Liver (tissue), 9 donors: ENCODE measurements around the gene CTNNBL1. TPM values are rescaled to one million over a fixed set of nuclear protein-coding genes. Genes with fewer than 3 reads are reported as not detected.

Experiments
- DNase-seq: peaks from one replicate; pipeline ENCODE4 v3.0.0-alpha.2; 2017; ENCODE audit warnings: low spot score
- H3K27ac ChIP-seq, 2 donors: one replicate each; pipeline ENCODE4 v1.7.0; 2013; ENCODE audit warnings: inconsistent platforms in 2 of 2, low read length in 2 of 2, control low read depth in 1 of 2, low read depth in 1 of 2, mild to moderate bottlenecking in 1 of 2
- H3K27me3 ChIP-seq, 4 donors: one replicate each; pipeline versions ENCODE4 v1.6.1 to v1.7.0; 2013; ENCODE audit warnings: low read length in 3 of 4, inconsistent platforms in 1 of 4, mild to moderate bottlenecking in 1 of 4, moderate library complexity in 1 of 4; ENCODE audit not compliant: control insufficient read depth in 4 of 4, insufficient read depth in 4 of 4
- H3K36me3 ChIP-seq, 4 donors: one replicate each; pipeline versions ENCODE4 v1.6.1 to v1.7.0; 2013; ENCODE audit warnings: low read length in 3 of 4, mild to moderate bottlenecking in 3 of 4, low read depth in 1 of 4, moderate library complexity in 1 of 4; ENCODE audit not compliant: control insufficient read depth in 4 of 4, insufficient read depth in 3 of 4
- H3K4me1 ChIP-seq, 4 donors: one replicate each; pipeline versions ENCODE4 v1.6.1 to v1.7.0; 2013; ENCODE audit warnings: low read length in 3 of 4, mild to moderate bottlenecking in 3 of 4, moderate library complexity in 1 of 4; ENCODE audit not compliant: control insufficient read depth in 4 of 4, insufficient read depth in 4 of 4
- H3K4me3 ChIP-seq, 3 donors: one replicate each; pipeline versions ENCODE4 v1.6.1 to v1.7.0; 2013; ENCODE audit warnings: low read length in 3 of 3, control low read depth in 1 of 3, low read depth in 1 of 3, mild to moderate bottlenecking in 1 of 3
- H3K9ac ChIP-seq, 2 donors: one replicate each; pipeline ENCODE4 v1.7.0; 2013; ENCODE audit warnings: low read length in 2 of 2, mild to moderate bottlenecking in 2 of 2, moderate library complexity in 2 of 2, control low read depth in 1 of 2, low read depth in 1 of 2
- H3K9me3 ChIP-seq, 4 donors: one replicate each; pipeline versions ENCODE4 v1.6.1 to v1.7.0; 2013; ENCODE audit warnings: low read length in 3 of 4; ENCODE audit not compliant: control insufficient read depth in 4 of 4
- FOXA2 ChIP-seq: IDR thresholded peaks from 2 replicates; pipeline ENCODE4 v1.6.1; 2016; ENCODE audit warnings: antibody characterized with exemption
- GABPA ChIP-seq, 2 donors: IDR thresholded peaks in 1 of 2; conservative IDR thresholded peaks in 1 of 2; 2 replicates each; pipeline ENCODE4 v1.6.1; 2016; ENCODE audit warnings: antibody characterized with exemption in 2 of 2, mild to moderate bottlenecking in 1 of 2, moderate library complexity in 1 of 2
- HNF4G ChIP-seq: IDR thresholded peaks from 2 replicates; pipeline ENCODE4 v1.6.1; 2016; ENCODE audit warnings: antibody characterized with exemption
- JUND ChIP-seq, 2 donors: IDR thresholded peaks; 2 replicates each; pipeline ENCODE4 v1.6.1; 2016; ENCODE audit warnings: antibody characterized with exemption in 2 of 2
- RAD21 ChIP-seq, 2 donors: IDR thresholded peaks; 2 replicates each; pipeline ENCODE4 v1.6.1; 2016; ENCODE audit warnings: antibody characterized with exemption in 2 of 2, mild to moderate bottlenecking in 2 of 2
- SP1 ChIP-seq: IDR thresholded peaks from 2 replicates; pipeline ENCODE4 v1.6.1; 2018; ENCODE audit warnings: antibody characterized with exemption, mild to moderate bottlenecking
- TAF1 ChIP-seq: conservative IDR thresholded peaks from 2 replicates; pipeline ENCODE4 v1.6.1; 2016; ENCODE audit warnings: antibody characterized with exemption, mild to moderate bottlenecking
- YY1 ChIP-seq: IDR thresholded peaks from 2 replicates; pipeline ENCODE4 v1.6.1; 2016; ENCODE audit warnings: antibody characterized with exemption, mild to moderate bottlenecking
- WGBS: extraction: QIAGEN DNeasy Blood & Tissue Kit; methylation state at CpG from one replicate; pipeline ENCODE4 v1.1.7; 2013; 5-methylcytosine and 5-hydroxymethylcytosine counted together
- polyA plus RNA-seq, 2 donors: library from polyadenylated mRNA; stranded (reverse) in 1 of 2; unstranded in 1 of 2; fragments of 200-250 nt in 1 of 2; fragments of >200 nt in 1 of 2; fragmentation: Nextera tagmentation in 1 of 2; extraction: Ambion mirVana in 1 of 2; gene quantifications; one replicate each; pipeline versions ENCODE4 v1.2.1 to v1.2.3, GENCODE V29; 2013 to 2015
- total RNA-seq, 2 donors: library from RNA; depleted of rRNA; stranded (reverse); fragments of >200 nt; gene quantifications; one replicate each; pipeline ENCODE4 v1.2.3, GENCODE V29; 2014
- TF ChIP-seq, protein P1 (sequence below): IDR thresholded peaks from 2 replicates; pipeline ENCODE4 v1.6.1; 2016; ENCODE audit warnings: antibody characterized with exemption, mild to moderate bottlenecking
- TF ChIP-seq, protein P2 (sequence below): IDR thresholded peaks from 2 replicates; pipeline ENCODE4 v1.6.1; 2016; ENCODE audit warnings: antibody characterized with exemption
- TF ChIP-seq, protein P3 (sequence below): fragments of 150-350 bp; IDR thresholded peaks from 2 replicates; pipeline ENCODE4 v1.5.1; 2017; ENCODE audit warnings: improper control_type of control experiment, low read depth, low read length; ENCODE audit not compliant: missing input control
- donor health status: healthy.
- donor health status: healthy.
- donor health status: healthy.
- donor health status: healthy.
- donor health status: healthy.

The CTNNBL1 gene
- total and polyA plus RNA-seq, 4 donors: 18.3 to 25.4 (median 20.3) TPM

DNA sequence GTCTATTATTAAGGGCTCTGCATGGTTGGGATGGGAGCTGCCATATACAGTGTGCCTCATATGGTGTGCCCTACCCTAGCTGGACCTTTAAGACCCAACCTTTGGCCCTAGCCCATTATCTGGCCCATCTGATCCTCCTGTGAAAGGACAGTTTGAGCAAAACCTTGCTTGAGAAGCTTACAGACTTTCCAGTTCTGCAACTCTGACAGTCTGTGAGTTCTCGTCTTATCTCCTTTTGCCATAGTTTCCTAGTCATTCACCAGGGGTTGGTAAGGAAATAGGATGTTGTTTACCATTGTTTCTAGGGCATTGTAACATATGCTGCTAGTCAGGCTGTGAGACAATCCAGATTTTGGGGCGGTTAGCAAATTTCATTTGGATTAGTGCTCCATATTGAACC is 17.2 kb downstream of the CTNNBL1 start:
- Histone ChIP-seq H3K9ac (no peak overlapping the region), H3K36me3 (no peaks in the 10 kb centered on the region), H3K27me3 (no peaks in the 10 kb centered on the region), H3K27ac (peak overlapping the region in 1 of 2 donors; percentile 23), H3K4me3 (no peak overlapping the region), H3K4me1 (peaks cover 8 to 53% (median 40%) of the 10 kb centered on the region in 4 donors), H3K9me3 (no peaks in the 10 kb centered on the region)
- TF ChIP-seq TAF1: no peak
- no peak for TF ChIP-seq GABPA (IDR thresholded peaks at IDR 0.05 in 1 of 2, conservative IDR thresholded peaks at IDR 0.05 in 1 of 2)
- no peak for TF ChIP-seq HNF4G
- TF ChIP-seq, protein P1, sequence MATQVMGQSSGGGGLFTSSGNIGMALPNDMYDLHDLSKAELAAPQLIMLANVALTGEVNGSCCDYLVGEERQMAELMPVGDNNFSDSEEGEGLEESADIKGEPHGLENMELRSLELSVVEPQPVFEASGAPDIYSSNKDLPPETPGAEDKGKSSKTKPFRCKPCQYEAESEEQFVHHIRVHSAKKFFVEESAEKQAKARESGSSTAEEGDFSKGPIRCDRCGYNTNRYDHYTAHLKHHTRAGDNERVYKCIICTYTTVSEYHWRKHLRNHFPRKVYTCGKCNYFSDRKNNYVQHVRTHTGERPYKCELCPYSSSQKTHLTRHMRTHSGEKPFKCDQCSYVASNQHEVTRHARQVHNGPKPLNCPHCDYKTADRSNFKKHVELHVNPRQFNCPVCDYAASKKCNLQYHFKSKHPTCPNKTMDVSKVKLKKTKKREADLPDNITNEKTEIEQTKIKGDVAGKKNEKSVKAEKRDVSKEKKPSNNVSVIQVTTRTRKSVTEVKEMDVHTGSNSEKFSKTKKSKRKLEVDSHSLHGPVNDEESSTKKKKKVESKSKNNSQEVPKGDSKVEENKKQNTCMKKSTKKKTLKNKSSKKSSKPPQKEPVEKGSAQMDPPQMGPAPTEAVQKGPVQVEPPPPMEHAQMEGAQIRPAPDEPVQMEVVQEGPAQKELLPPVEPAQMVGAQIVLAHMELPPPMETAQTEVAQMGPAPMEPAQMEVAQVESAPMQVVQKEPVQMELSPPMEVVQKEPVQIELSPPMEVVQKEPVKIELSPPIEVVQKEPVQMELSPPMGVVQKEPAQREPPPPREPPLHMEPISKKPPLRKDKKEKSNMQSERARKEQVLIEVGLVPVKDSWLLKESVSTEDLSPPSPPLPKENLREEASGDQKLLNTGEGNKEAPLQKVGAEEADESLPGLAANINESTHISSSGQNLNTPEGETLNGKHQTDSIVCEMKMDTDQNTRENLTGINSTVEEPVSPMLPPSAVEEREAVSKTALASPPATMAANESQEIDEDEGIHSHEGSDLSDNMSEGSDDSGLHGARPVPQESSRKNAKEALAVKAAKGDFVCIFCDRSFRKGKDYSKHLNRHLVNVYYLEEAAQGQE: no peak
- no peak for TF ChIP-seq SP1
- TF ChIP-seq, protein P2, sequence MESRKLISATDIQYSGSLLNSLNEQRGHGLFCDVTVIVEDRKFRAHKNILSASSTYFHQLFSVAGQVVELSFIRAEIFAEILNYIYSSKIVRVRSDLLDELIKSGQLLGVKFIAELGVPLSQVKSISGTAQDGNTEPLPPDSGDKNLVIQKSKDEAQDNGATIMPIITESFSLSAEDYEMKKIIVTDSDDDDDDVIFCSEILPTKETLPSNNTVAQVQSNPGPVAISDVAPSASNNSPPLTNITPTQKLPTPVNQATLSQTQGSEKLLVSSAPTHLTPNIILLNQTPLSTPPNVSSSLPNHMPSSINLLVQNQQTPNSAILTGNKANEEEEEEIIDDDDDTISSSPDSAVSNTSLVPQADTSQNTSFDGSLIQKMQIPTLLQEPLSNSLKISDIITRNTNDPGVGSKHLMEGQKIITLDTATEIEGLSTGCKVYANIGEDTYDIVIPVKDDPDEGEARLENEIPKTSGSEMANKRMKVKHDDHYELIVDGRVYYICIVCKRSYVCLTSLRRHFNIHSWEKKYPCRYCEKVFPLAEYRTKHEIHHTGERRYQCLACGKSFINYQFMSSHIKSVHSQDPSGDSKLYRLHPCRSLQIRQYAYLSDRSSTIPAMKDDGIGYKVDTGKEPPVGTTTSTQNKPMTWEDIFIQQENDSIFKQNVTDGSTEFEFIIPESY: no peak
- DNase-seq: no peak
- 77% methylated on average over 2 of the region's 2 CpGs for WGBS

DNA sequence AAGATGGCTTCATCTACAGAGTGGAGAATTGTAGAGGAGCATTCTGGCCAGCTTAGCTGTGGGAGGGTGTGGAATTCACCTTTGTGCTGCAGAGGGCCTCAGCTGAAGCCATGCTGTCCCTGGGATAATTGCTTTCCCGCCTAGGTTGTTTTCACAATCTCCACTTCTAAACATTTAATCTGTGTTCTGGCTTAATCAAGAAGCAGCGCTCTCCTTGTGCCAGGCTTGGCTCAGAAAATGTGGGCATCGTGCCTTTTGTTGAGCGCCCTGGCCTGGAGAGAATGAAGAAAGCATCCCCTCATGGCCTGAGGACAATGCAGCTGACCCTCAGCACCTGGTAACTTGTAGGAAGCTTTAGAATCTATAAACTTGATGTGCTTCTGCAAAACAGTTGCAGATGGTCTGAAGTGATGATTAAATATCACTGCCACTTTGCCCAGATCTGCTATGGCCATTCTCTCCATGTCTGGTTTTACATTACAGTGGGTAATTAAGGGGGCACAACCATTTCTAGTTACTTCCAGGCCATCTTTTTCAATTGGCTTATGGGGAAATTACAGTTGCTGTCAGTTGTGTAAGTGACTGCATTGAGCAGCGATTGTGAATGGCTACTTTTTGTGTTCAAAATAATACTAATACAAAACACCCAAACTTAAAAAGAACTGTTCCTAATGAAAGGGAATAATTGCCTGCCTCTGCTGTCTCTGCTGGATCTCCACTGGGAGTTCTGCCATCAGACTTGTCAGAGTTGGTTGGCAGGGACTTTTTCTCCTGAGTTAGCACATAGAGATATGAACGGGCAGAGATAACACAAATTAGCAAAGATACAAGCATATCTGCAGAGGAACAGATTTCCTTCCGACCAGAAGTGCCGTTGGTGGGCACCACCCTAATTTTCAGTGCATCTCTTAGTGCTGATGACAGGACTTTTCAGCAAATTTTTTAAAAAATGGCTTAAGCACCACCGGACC is 18.4 kb downstream of the CTNNBL1 start:
- no peak overlapping the region for H3K9ac ChIP-seq
- no peaks in the 10 kb centered on the region for H3K36me3 ChIP-seq
- H3K4me1 ChIP-seq: peaks cover 8 to 58% (median 45%) of the 10 kb centered on the region in 4 donors
- no peak for TF ChIP-seq SP1
- TF ChIP-seq, protein P1: no peak
- TF ChIP-seq YY1: no peak
- TF ChIP-seq JUND (IDR thresholded peaks at IDR 0.05): no peak
- TF ChIP-seq FOXA2: no peak
- TF ChIP-seq, protein P3, sequence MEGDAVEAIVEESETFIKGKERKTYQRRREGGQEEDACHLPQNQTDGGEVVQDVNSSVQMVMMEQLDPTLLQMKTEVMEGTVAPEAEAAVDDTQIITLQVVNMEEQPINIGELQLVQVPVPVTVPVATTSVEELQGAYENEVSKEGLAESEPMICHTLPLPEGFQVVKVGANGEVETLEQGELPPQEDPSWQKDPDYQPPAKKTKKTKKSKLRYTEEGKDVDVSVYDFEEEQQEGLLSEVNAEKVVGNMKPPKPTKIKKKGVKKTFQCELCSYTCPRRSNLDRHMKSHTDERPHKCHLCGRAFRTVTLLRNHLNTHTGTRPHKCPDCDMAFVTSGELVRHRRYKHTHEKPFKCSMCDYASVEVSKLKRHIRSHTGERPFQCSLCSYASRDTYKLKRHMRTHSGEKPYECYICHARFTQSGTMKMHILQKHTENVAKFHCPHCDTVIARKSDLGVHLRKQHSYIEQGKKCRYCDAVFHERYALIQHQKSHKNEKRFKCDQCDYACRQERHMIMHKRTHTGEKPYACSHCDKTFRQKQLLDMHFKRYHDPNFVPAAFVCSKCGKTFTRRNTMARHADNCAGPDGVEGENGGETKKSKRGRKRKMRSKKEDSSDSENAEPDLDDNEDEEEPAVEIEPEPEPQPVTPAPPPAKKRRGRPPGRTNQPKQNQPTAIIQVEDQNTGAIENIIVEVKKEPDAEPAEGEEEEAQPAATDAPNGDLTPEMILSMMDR: no peak
- peak in 1 of 2 donors; percentile 14 for TF ChIP-seq RAD21 (IDR thresholded peaks at IDR 0.05)
- no peak for DNase-seq
- H3K27ac ChIP-seq: peak overlapping the region; percentile 2 to 13
- WGBS: 41% methylated on average over 9 of the region's 9 CpGs
- no peaks in the 10 kb centered on the region for H3K9me3 ChIP-seq
- H3K27me3 ChIP-seq: no peaks in the 10 kb centered on the region
- H3K4me3 ChIP-seq: no peak overlapping the region
